ENCODE data around the gene DNAJC4. TPM values are rescaled to one million over a fixed set of nuclear protein-coding genes. Genes with fewer than 3 reads are reported as not detected.

DNAJC4 gene
- total RNA-seq, result 9.1 and 11.8 TPM in 2 replicates

GRCh38 chr11:64230171-64230984, at the start of gene DNAJC4:
Gene DNAJC4 (plus strand): TSS chr11:64230548. CDS start chr11:64230855, 307 bp downstream.

DNA sequence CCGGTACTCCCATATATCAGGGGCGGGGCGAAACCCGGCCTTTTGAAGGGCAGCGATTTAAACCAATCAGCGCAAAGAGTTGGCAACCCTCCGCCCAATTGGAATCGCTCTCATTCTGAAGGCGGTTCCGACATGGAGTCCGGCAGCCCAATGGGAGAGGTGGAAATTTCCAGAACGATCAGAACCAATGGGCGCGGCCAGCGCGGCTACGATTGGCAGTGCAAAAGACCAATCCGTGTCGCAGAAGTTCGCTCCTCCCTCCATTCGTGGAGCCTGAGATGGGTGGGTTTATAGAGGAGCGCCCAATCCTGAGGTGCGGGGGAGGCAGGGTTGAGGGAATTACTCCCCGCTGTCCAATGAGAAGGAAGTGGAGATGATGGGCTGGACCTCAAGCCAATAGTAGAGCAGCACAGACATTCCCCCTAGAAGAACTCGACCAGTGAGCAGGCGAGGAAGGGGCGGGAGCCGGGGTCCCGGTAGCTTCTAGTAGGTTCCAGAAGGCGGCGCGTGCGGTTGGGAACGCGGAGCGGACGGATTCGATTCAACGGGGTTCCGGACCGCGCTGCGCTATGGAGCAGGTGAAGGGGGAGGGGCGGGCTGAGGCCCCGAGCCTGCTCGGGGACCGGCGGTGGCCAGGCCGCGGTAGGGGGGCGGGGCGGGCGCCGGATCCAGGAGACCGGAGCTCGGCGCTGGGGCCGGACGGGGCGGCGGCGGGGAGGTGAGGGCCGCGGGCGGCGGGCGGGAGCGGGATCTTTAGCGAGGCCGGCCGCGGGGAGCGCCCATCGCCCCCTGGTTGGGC, 44.5 kb upstream of the DNAJC4 start, which contains the start of gene STIP1:
Gene STIP1, plus strand, starts transcription at position 479 of the 799 bp plus-strand sequence. Its CDS starts 91 bp downstream, at position 570.

DNA sequence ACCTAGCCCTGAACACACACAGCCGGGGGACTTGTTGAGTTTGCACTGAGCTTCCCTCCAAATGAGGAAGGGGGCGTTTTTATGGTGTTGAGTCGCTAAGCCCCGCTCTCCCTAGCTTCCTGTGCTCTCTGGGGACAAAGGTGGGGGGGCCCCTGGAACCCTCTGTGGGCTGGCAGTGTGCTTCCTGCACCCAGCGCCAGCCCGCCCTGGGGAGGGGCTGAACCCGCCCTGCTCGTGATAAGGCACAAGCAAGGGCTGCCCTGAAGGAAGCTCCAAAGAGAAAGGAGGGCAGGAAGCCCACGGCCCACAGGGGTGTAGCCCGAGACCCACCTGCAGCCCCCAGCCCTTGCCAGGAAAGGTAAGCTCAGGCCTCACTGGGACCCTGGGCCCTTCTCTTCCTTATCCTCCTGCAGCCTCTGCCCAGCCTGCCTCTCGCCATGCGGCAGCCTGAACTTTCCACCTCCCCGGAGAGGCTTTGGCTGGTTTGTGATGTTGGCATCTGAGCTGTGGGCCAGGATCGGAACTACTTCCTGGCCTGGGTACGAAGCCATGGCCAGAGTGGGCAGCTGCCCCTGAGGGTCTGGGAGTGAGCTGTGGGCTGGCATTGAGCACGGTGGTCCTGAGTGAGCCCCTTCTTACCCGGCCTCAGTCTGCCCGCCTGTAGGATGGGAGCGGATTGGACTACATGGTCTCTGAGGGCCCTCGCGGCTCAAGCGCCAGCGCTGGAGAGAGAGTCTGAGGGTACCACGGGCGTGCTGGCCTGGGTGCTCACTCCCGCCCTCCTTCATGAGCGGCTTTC, 23.7 kb upstream of the DNAJC4 start, which contains the start of gene FERMT3:
Gene FERMT3, plus strand, starts transcription at position 265 of the 799 bp plus-strand sequence. CDS start 644 bp downstream, outside the sequence.

DNA sequence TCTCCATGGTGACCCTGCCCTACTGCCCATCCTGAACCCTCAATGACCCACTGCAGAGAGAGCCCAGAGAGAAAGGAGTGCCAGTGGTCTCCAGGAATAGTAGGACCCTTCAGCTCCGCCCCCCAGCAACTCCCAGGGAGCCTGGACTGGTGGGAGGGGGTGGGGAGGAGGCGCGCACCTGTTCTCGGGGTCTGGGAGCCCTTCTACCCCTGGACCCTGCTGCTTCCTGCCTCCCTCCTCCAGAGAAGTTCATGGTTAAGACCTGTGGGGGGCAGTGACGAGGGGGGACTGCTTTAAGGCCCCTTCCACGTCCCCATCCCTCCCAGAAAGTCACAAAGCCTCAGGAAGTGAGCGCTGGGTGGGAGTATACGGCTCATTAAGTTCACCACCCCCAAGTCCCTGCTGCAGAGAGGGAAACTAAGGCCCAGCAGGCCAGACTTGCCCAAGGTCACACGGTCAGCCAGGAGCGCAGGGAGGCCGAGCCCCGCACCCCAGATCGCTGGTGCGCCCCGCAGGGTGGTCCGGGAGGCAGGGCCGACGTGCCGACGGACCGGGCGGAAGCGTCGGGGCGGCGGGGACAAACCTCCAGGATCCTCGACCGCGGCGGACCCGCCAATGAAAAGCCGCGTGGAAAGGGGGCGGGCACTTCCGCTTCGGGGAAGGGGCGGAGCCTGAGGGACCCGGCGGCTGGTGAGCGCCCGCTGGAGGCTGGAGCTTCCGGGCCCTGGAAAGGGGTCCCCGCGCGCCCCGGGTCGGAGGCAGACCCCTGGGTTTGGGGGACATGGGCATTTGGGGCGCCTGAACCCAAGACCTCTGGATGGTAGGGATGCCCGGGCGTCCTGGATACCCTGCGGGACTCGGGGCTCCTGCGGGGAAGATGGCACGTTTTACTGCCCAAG, 4.5 kb upstream of the DNAJC4 start, which contains the start of the genes NUDT22 and TRPT1:
Gene NUDT22, plus strand, starts transcription at position 667 of the 899 bp plus-strand sequence. CDS start 379 bp downstream, outside the sequence.
Gene TRPT1, minus strand, starts transcription at position 579 of the 899 bp plus-strand sequence. Its CDS starts 326 bp downstream, at position 253.

DNA sequence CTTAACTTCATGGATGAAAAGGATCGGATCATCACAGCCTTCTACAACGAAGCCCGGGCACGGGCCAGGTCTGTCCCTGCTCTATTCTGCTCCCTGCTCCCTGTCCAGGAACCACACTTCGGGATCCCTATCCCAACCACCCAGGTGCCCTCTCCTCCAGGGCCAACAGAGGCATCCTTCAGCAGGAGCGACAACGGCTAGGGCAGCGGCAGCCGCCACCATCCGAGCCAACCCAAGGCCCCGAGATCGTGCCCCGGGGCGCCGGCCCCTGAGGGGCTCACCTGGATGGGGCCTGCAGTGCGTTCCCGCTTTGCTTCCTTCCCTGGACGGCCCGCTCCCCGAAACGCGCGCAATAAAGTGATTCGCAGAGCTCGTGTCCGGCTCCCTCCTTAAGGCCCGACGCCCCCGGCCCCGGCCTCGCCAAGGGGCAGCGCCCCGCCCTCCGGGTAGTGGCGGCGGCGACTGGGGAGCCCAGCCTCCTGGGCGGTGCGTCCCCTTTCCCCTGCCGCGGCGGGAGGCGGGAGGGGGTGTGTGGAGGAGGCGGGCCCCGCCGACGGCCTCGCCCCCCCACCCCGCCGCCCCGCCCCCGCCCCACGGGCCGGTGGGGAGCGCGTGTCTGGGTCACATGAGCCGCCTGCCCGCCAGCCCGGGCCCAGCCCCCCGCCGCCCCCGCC, 3.7 kb downstream of the DNAJC4 start, which contains the start of gene VEGFB:
Gene VEGFB, plus strand, starts transcription at position 672 of the 674 bp plus-strand sequence. CDS start 250 bp downstream, outside the sequence.

GRCh38 chr11:64240435-64241240, 10.3 kb downstream of the DNAJC4 start, which contains the start of gene FKBP2:
Gene FKBP2 (plus strand): TSS chr11:64241095. CDS start chr11:64242388, 1,293 bp downstream.

GRCh38 chr11:64246871-64247728, 16.8 kb downstream of the DNAJC4 start, which contains the start of gene PPP1R14B:
Gene PPP1R14B (minus strand): TSS chr11:64246943. CDS start chr11:64246673, 270 bp downstream.

DNA sequence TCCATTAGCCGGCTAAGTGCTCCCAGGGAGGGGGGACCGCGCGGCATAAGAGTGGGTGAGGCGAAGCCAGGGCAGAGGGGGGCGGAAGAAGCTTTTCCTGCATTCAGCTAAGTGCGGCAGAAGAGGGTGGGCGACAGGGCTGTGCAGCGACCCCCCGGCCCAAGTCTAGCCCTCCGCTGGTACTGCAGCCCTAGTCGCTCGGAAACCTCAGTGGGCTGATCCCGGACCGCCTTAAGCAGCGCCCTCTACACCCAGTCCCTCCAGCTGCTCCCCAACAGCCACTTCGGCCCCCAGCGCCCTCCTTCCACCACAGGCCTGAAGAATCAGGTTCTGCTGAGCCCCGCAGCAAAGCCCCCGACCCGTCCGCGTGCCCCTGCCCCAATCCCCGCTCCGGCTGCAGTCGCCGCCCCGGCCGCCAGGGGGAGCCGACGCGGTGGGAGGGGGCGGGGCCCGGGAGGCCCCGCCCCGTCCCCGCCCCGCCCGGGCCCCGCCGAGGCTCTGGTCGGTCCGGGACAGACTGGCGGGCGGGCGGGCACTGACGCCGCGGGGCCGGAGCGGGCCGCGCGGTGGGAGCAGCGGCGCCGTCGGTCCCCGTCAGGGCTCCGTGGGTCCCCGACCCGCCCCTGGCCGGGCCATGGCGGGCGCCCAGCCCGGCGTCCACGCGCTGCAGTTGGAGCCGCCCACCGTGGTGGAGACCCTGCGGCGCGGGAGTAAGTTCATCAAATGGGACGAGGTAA, 20.8 kb downstream of the DNAJC4 start, which contains the start of gene PLCB3:
Gene PLCB3, plus strand, starts transcription at position 515 of the 737 bp plus-strand sequence. Its CDS starts 120 bp downstream, at position 635.

Other genes with a start within 250 kb of the DNAJC4 start
- 32.6 and 36.7 TPM in 2 replicates for gene OTUB1, start 244.1 kb upstream of the DNAJC4 start, total RNA-seq
- under 0.01 and 0.11 TPM in 2 replicates for gene FLRT1, start 194.6 kb upstream of the DNAJC4 start, total RNA-seq
- 12.3 and 13.9 TPM in 2 replicates for gene MACROD1, start 64.4 kb upstream of the DNAJC4 start, total RNA-seq
- 84.9 and 87.6 TPM in 2 replicates for gene STIP1, start 44.4 kb upstream of the DNAJC4 start, total RNA-seq
- 1.0 and 1.2 TPM in 2 replicates for gene FERMT3, start 23.8 kb upstream of the DNAJC4 start, total RNA-seq
- gene TRPT1, start 4.4 kb upstream of the DNAJC4 start, total RNA-seq, result 20.8 and 29.8 TPM in 2 replicates
- gene NUDT22, start 4.3 kb upstream of the DNAJC4 start, total RNA-seq, result 35.0 and 35.9 TPM in 2 replicates
- 17.3 and 25.5 TPM in 2 replicates for gene VEGFB, start 4.0 kb downstream of the DNAJC4 start, total RNA-seq
- 32.5 and 35.7 TPM in 2 replicates for gene FKBP2, start 10.5 kb downstream of the DNAJC4 start, total RNA-seq
- 104 and 126 TPM in 2 replicates for gene PPP1R14B, start 16.4 kb downstream of the DNAJC4 start, total RNA-seq
- 19.5 and 20.3 TPM in 2 replicates for gene PLCB3, start 21.0 kb downstream of the DNAJC4 start, total RNA-seq
- gene BAD, start 54.1 kb downstream of the DNAJC4 start, total RNA-seq, result 61.0 and 65.3 TPM in 2 replicates
- gene GPR137, start 55.3 kb downstream of the DNAJC4 start, total RNA-seq, result 10.6 and 11.1 TPM in 2 replicates
- 0.11 TPM in 1 of 2 replicates, not detected in the other for gene KCNK4, start 60.8 kb downstream of the DNAJC4 start, total RNA-seq
- gene CATSPERZ, start 69.8 kb downstream of the DNAJC4 start, total RNA-seq, result 0.13 TPM in 1 of 2 replicates, not detected in the other
- 17.6 and 18.7 TPM in 2 replicates for gene ESRRA, start 75.0 kb downstream of the DNAJC4 start, total RNA-seq
- gene TRMT112, start 87.0 kb downstream of the DNAJC4 start, total RNA-seq, result 109 and 165 TPM in 2 replicates
- 218 and 224 TPM in 2 replicates for gene PRDX5, start 87.6 kb downstream of the DNAJC4 start, total RNA-seq
- 0.26 and 0.86 TPM in 2 replicates for gene CCDC88B, start 109.7 kb downstream of the DNAJC4 start, total RNA-seq
- gene RPS6KA4, start 128.6 kb downstream of the DNAJC4 start, total RNA-seq, result 26.3 and 38.2 TPM in 2 replicates

All from articular chondrocyte of knee joint (primary cell).